GM23248 (cell line): ENCODE measurements around the gene TTC39A.

Source experiments
- EZH2 ChIP-seq: fragments of 200-600 bp; sonication (generic); IDR thresholded peaks from 2 replicates; pipeline ENCODE4 v1.6.1; 2018; ENCODE audit warnings: antibody characterized with exemption, mild to moderate bottlenecking; ENCODE audit not compliant: insufficient read depth, poor library complexity, severe bottlenecking
- EZH2phosphoT487 ChIP-seq: fragments of 200-600 bp; sonication (generic); IDR thresholded peaks from 2 replicates; pipeline ENCODE4 v1.6.1; 2018; ENCODE audit warnings: antibody characterized with exemption, moderate library complexity, mild to moderate bottlenecking, low read depth; ENCODE audit not compliant: insufficient read depth

- TF ChIP-seq EZH2phosphoT487 (no peak), EZH2 (no peak)
Measured at GRCh38 chr1:51289676-51290488, 40.5 kb downstream of the TTC39A start.
